ENCODE data around the gene PDZD4. TPM values are rescaled to one million over a fixed set of nuclear protein-coding genes. Genes with fewer than 3 reads are reported as not detected.

The PDZD4 gene
- total RNA-seq, 1 donor: 0.09 TPM

GRCh38 chrX:153769865-153770600 lies 60.3 kb downstream of the PDZD4 start:
- H3K4me3 ChIP-seq (ENCODE audit: low read depth, low read length): no peak overlapping the region
- TF ChIP-seq, protein P1, sequence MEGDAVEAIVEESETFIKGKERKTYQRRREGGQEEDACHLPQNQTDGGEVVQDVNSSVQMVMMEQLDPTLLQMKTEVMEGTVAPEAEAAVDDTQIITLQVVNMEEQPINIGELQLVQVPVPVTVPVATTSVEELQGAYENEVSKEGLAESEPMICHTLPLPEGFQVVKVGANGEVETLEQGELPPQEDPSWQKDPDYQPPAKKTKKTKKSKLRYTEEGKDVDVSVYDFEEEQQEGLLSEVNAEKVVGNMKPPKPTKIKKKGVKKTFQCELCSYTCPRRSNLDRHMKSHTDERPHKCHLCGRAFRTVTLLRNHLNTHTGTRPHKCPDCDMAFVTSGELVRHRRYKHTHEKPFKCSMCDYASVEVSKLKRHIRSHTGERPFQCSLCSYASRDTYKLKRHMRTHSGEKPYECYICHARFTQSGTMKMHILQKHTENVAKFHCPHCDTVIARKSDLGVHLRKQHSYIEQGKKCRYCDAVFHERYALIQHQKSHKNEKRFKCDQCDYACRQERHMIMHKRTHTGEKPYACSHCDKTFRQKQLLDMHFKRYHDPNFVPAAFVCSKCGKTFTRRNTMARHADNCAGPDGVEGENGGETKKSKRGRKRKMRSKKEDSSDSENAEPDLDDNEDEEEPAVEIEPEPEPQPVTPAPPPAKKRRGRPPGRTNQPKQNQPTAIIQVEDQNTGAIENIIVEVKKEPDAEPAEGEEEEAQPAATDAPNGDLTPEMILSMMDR (IDR thresholded peaks at IDR 0.05; ENCODE audit: insufficient read depth, low read length): no peak
- no peak for DNase-seq (ENCODE audit: low read depth)

DNA sequence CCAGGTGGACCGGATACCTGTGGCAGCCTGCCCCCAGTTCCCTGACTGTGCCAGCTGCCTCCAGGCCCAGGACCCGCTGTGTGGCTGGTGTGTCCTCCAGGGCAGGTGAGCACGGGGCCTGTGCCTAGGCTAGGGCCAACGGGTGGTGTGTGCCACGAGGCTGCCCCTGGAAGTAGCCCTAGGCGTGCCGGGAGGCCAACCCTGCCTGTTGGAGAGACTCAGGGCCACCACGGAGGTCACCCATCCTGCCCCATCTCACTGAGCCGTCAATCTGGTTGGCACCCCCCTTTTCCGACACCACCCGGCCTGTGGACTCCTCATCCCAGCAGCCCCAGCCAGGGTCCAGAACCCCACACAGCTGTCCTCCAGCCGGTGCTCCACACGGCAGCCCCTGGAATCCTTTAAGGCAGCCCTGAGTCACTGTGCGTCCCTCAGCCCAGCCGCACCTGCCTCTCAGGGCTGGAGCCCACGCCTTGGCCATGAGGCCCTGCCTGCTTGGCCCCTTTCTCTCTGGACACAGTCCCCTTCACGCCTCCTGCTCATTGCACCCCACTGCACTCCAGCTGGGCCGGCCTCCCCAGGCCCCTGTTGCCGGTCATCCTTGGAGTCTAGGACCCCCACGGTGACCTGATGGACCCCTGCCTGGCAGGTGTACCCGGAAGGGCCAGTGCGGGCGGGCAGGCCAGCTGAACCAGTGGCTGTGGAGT lies 61.0 kb downstream of the PDZD4 start:
- TF ChIP-seq, protein P1 (IDR thresholded peaks at IDR 0.05; ENCODE audit: insufficient read depth, low read length): no peak
- DNase-seq (ENCODE audit: low read depth): no peak
- H3K4me3 ChIP-seq (ENCODE audit: low read depth, low read length): no peak overlapping the region

DNA sequence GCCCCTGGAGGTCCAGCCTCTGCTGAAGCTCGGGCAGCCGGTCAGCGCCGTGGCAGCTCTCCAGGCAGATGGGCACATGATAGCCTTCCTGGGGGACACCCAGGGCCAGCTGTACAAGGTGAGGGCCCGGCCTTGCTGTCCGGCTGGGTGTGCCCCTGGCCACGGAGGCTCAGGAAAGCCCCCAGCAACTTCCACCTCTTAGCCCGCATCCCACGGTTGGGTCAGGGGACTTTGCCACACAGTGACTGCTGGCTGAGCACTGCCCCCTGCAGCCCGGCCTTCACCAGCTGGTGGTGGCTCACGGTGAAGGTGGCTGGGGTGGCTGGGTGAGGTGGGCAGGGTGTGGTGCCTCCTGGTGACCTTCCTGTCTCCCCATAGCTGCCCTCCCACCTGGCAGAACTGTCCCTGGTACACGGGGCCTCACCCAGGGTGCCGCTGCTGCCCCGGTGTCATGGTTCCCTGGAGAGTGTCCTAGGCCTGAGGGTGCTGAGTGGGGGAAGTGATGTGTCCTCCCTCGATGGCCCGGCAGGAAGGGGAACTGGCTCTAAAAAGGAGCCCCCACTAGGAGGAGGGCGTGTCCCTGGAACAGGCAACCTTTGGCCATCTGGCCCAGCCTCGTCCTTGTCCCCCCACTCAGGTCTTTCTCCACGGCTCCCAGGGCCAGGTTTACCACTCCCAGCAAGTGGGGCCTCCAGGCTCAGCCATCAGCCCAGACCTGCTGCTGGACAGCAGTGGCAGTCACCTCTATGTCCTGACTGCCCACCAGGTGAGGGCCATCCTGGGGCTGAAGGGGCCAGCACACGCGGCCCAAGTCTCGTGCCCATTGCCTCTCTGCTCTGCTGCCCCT lies 61.8 kb downstream of the PDZD4 start:
- DNase-seq (ENCODE audit: low read depth): no peak
- H3K4me3 ChIP-seq (ENCODE audit: low read depth, low read length): no peak overlapping the region
- TF ChIP-seq, protein P1 (IDR thresholded peaks at IDR 0.05; ENCODE audit: insufficient read depth, low read length): no peak

- H3K4me3 ChIP-seq (ENCODE audit: low read depth, low read length): no peak overlapping the region
- TF ChIP-seq, protein P1 (IDR thresholded peaks at IDR 0.05; ENCODE audit: insufficient read depth, low read length): no peak
- DNase-seq (ENCODE audit: low read depth): no peak
These were observed 62.7 kb downstream of the PDZD4 start for GRCh38 chrX:153767674-153768055.

GRCh38 chrX:153766871-153767673 lies 63.3 kb downstream of the PDZD4 start:
- no peak for DNase-seq (ENCODE audit: low read depth)
- H3K4me3 ChIP-seq (ENCODE audit: low read depth, low read length): no peak overlapping the region
- TF ChIP-seq, protein P1 (IDR thresholded peaks at IDR 0.05; ENCODE audit: insufficient read depth, low read length): no peak

Measured in fibroblast of the aortic adventitia (primary cell).